H9 (cell line): ENCODE measurements around the gene PARP6. TPM values are rescaled to one million over a fixed set of nuclear protein-coding genes. Genes with fewer than 3 reads are reported as not detected.

Experiments used
- DNase-seq: peaks from one replicate; pipeline ENCODE4 v3.0.0-alpha.2; 2017
- H2AFZ ChIP-seq: one replicate; pipeline ENCODE4 v1.6.1; 2013; ENCODE audit warnings: mild to moderate bottlenecking, low read length, control low read depth, moderate library complexity
- H2AK5ac ChIP-seq: 2 replicates; pipeline ENCODE4 v1.6.1; 2013; ENCODE audit warnings: low read length, control low read depth, mixed read lengths; ENCODE audit not compliant: insufficient read length
- H2BK120ac ChIP-seq: one replicate; pipeline ENCODE4 v1.6.1; 2013; ENCODE audit warnings: low read depth, mild to moderate bottlenecking, low read length, control low read depth, inconsistent platforms; ENCODE audit not compliant: poor library complexity, severe bottlenecking
- H2BK12ac ChIP-seq: 2 replicates; pipeline ENCODE4 v1.6.1; 2013; ENCODE audit warnings: low read length, control low read depth, mixed read lengths, low read depth; ENCODE audit not compliant: insufficient read length
- H2BK15ac ChIP-seq: 2 replicates; pipeline ENCODE4 v1.6.1; 2013; ENCODE audit warnings: low read depth, low read length, control low read depth
- H2BK20ac ChIP-seq: one replicate; pipeline ENCODE4 v1.6.1; 2013; ENCODE audit warnings: low read depth, mild to moderate bottlenecking, low read length, control low read depth, inconsistent platforms; ENCODE audit not compliant: poor library complexity, severe bottlenecking
- H2BK5ac ChIP-seq: 2 replicates; pipeline ENCODE4 v1.6.1; 2013; ENCODE audit warnings: low read length, control low read depth, mixed read lengths; ENCODE audit not compliant: insufficient read length
- H3K14ac ChIP-seq: 2 replicates; pipeline ENCODE4 v1.6.1; 2013; ENCODE audit warnings: low read length, control low read depth; ENCODE audit not compliant: insufficient read depth
- H3K18ac ChIP-seq: 2 replicates; pipeline ENCODE4 v1.6.1; 2013; ENCODE audit warnings: low read depth, mild to moderate bottlenecking, mixed read lengths, low read length, control low read depth; ENCODE audit not compliant: insufficient read length
- H3K23ac ChIP-seq: 2 replicates; pipeline ENCODE4 v1.6.1; 2013; ENCODE audit warnings: low read length, control low read depth, mixed read lengths, low read depth; ENCODE audit not compliant: insufficient read length
- H3K23me2 ChIP-seq: 2 replicates; pipeline ENCODE4 v1.6.1; 2013; ENCODE audit warnings: low read depth, mild to moderate bottlenecking, mixed read lengths, low read length, control low read depth; ENCODE audit not compliant: insufficient read length, poor library complexity, severe bottlenecking
- H3K27ac ChIP-seq: 2 replicates; pipeline ENCODE4 v1.5.1; 2013; ENCODE audit warnings: low read length, control low read depth, mixed read lengths, low read depth; ENCODE audit not compliant: insufficient read length
- H3K27me3 ChIP-seq: 2 replicates; pipeline ENCODE4 v1.6.1; 2013; ENCODE audit warnings: low read length, control low read depth, inconsistent platforms; ENCODE audit not compliant: insufficient read depth
- H3K4ac ChIP-seq: 2 replicates; pipeline ENCODE4 v1.6.1; 2013; ENCODE audit warnings: low read depth, mild to moderate bottlenecking, control low read depth, inconsistent platforms, low read length, moderate library complexity
- H3K4me1 ChIP-seq: 2 replicates; pipeline ENCODE4 v1.6.1; 2013; ENCODE audit warnings: low read length, control low read depth, inconsistent platforms; ENCODE audit not compliant: insufficient read depth
- H3K4me2 ChIP-seq: 2 replicates; pipeline ENCODE4 v1.6.1; 2013; ENCODE audit warnings: low read length, control low read depth, mixed read lengths; ENCODE audit not compliant: insufficient read length, insufficient read depth
- H3K56ac ChIP-seq: 2 replicates; pipeline ENCODE4 v1.6.1; 2013; ENCODE audit warnings: low read depth, mild to moderate bottlenecking, mixed read lengths, low read length, control low read depth; ENCODE audit not compliant: insufficient read length
- H3K79me1 ChIP-seq: 2 replicates; pipeline ENCODE4 v1.6.1; 2013; ENCODE audit warnings: low read depth, mild to moderate bottlenecking, moderate library complexity, low read length, control low read depth, inconsistent platforms; ENCODE audit not compliant: insufficient read depth, poor library complexity, severe bottlenecking
- H3K79me2 ChIP-seq: 2 replicates; pipeline ENCODE4 v1.6.1; 2013; ENCODE audit warnings: low read length, control low read depth, inconsistent platforms; ENCODE audit not compliant: insufficient read depth
- H3K9ac ChIP-seq: 2 replicates; pipeline ENCODE4 v1.6.1; 2013; ENCODE audit warnings: low read length, control low read depth, mixed read lengths; ENCODE audit not compliant: insufficient read length; ENCODE audit errors: extremely low read depth
- H3K9me3 ChIP-seq: one replicate; pipeline ENCODE4 v1.6.1; 2013; ENCODE audit warnings: low read depth, low read length, inconsistent platforms; ENCODE audit not compliant: control insufficient read depth
- H3T11ph ChIP-seq: one replicate; pipeline ENCODE4 v1.6.1; 2013; ENCODE audit warnings: mild to moderate bottlenecking, low read length, control low read depth, inconsistent platforms
- H4K20me1 ChIP-seq: one replicate; pipeline ENCODE4 v1.6.1; 2013; ENCODE audit not compliant: control insufficient read depth, insufficient read length, insufficient read depth
- H4K5ac ChIP-seq: 2 replicates; pipeline ENCODE4 v1.6.1; 2013; ENCODE audit warnings: low read depth, mild to moderate bottlenecking, mixed read lengths, low read length, control low read depth; ENCODE audit not compliant: insufficient read length
- H4K8ac ChIP-seq: replicated peaks from 2 replicates; pipeline ENCODE4 v1.6.1; 2013; ENCODE audit warnings: low read length, control low read depth, mixed read lengths, low read depth; ENCODE audit not compliant: insufficient read length
- H4K91ac ChIP-seq: 2 replicates; pipeline ENCODE4 v1.6.1; 2013; ENCODE audit warnings: low read depth, mild to moderate bottlenecking, moderate library complexity, mixed read lengths, low read length, control low read depth; ENCODE audit not compliant: insufficient read length
- H3K27ac Mint-ChIP-seq, 3 experiments: 2 replicates in 2 of 3; 3 replicates in 1 of 3; pipeline ENCODE4 v1.8.0; 2020 to 2021; ENCODE audit warnings: mixed read lengths in 3 of 3, mild to moderate bottlenecking in 1 of 3, moderate library complexity in 1 of 3
- H3K27me3 Mint-ChIP-seq: 2 replicates; pipeline ENCODE4 v1.8.0; 2021; ENCODE audit warnings: low read depth, mild to moderate bottlenecking, moderate library complexity, mixed read lengths
- H3K36me3 Mint-ChIP-seq, 3 experiments: 2 replicates in 2 of 3; 3 replicates in 1 of 3; pipeline ENCODE4 v1.8.0; 2020 to 2021; ENCODE audit warnings: low read depth in 3 of 3, mixed read lengths in 3 of 3; ENCODE audit not compliant: insufficient read depth in 1 of 3
- H3K4me1 Mint-ChIP-seq, 2 experiments: 2 replicates each; pipeline ENCODE4 v1.8.0; 2020; ENCODE audit warnings: mixed read lengths in 2 of 2
- H3K4me3 Mint-ChIP-seq, 2 experiments: 2 replicates in 1 of 2; 3 replicates in 1 of 2; pipeline ENCODE4 v1.8.0; 2020 to 2021; ENCODE audit warnings: mild to moderate bottlenecking in 2 of 2, mixed read lengths in 2 of 2, moderate library complexity in 1 of 2
- H3K9me3 Mint-ChIP-seq, 2 experiments: 2 replicates in 1 of 2; 3 replicates in 1 of 2; pipeline ENCODE4 v1.8.0; 2020; ENCODE audit warnings: mild to moderate bottlenecking in 2 of 2, mixed read lengths in 2 of 2, moderate library complexity in 1 of 2
- CTCF ChIP-seq: fragments of 200-600 bp; sonication (generic); conservative IDR thresholded peaks from 3 replicates; pipeline ENCODE4 v1.8.0; 2021; ENCODE audit warnings: antibody characterized with exemption, mild to moderate bottlenecking
- whole genome bisulfite sequencing: extraction: QIAGEN DNeasy Blood & Tissue Kit; methylation state at CpG from one replicate; pipeline ENCODE4 v1.1.7; 2013; ENCODE audit warnings: missing lambda C conversion rate, low lambda C conversion rate, mixed read lengths; ENCODE audit not compliant: insufficient read length; ENCODE audit errors: extremely low coverage; 5-methylcytosine and 5-hydroxymethylcytosine counted together
- total RNA-seq: library from RNA; stranded (reverse); gene quantifications from 2 replicates; pipeline ENCODE4 v1.2.1, GENCODE V29; 2021

PARP6 gene
- total RNA-seq, 1 experiment from 2014 or later, result 54.4 TPM

DNA sequence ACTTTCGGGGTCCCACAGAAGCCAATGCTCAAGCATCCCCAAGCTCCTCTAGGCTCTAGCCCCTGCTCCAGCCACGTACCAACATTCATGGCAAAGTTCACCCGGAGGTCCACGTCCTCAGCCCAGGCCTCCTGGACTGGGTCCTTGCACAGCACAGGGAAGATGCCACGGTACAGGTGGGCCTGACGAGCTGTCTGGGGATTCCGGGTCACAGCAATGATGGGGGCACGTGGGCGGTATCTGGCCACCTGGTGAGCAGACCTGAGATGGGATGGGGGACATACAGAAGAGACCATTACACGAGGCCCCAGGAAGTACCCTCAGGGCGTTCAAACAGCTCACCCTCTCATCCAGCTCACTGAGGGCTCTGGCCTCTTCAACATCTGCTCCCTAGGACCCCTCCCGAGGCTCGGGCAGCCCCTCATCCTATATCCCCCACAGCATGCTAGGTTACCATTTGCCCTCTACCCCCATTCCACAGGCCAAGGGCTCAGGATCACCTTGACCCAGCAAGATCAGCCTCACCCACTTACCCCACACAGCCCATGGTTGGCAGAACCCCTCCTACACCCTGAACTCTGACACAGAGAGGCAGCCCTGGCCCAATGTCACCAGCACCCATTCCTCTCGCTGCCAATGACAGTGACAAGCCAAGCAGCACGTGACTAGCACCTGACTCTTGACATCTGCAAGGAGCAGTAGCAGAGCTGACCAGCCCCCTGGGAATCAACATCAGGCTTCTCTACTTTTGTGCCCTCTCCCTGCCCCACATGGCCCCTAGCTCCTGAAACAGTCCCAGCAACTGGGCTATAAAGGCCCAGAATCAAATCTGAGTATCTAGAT lies 71.7 kb downstream of the PARP6 start:
- H2BK12ac ChIP-seq, result no peak overlapping the region
- H3K18ac ChIP-seq, result no peak overlapping the region
- Mint-ChIP-seq H3K36me3 (peaks cover 44 to 77% (median 69%) of the 10 kb centered on the region in 3 experiments), H3K9me3 (no peaks in the 10 kb centered on the region), H3K27me3 (peaks cover 16% of the 10 kb centered on the region), H3K4me1 (peaks cover 7% of the 10 kb centered on the region in 2 experiments), H3K27ac (peak overlapping the region in 2 of 3 experiments; percentile 49 to 52; a peak in 3 of 7 replicates), H3K4me3 (no peak overlapping the region; a peak in 1 of 5 replicates)
- no peak overlapping the region for H2BK20ac ChIP-seq
- H2AK5ac ChIP-seq, result no peak overlapping the region
- no peak for DNase-seq
- H3K79me2 ChIP-seq, result no peaks in the 10 kb centered on the region
- no peak overlapping the region for H3K4me2 ChIP-seq
- no peak overlapping the region for H4K8ac ChIP-seq
- no peak overlapping the region for H2BK120ac ChIP-seq
- no peak overlapping the region for H3K23ac ChIP-seq
- H4K20me1 ChIP-seq, result no peaks in the 10 kb centered on the region
- no peaks in the 10 kb centered on the region for H3K4me1 ChIP-seq
- H3K79me1 ChIP-seq, result no peaks in the 10 kb centered on the region
- no peak overlapping the region for H4K91ac ChIP-seq
- H3K9me3 ChIP-seq, result no peaks in the 10 kb centered on the region
- H3K27ac ChIP-seq, result no peak overlapping the region
- H3T11ph ChIP-seq, result no peak overlapping the region
- no peak overlapping the region for H3K4ac ChIP-seq
- H3K56ac ChIP-seq, result no peak overlapping the region
- no peak for TF ChIP-seq CTCF
- peaks cover 7% of the 10 kb centered on the region; the same call in 1 of the 2 replicates for H3K27me3 ChIP-seq
- H3K9ac ChIP-seq, result no peak overlapping the region
- WGBS, result no CpG with 5 or more reads among the region's 15 CpGs
- no peak overlapping the region for H2BK15ac ChIP-seq
- H3K14ac ChIP-seq, result no peak overlapping the region
- no peak overlapping the region for H2BK5ac ChIP-seq
- H4K5ac ChIP-seq, result no peak overlapping the region
- H2AFZ ChIP-seq, result no peak overlapping the region
- peaks cover 11% of the 10 kb centered on the region for H3K23me2 ChIP-seq
